DMS153 treated with DMSO at 0.1 percent for 48 hours (cell line): Measurements from ENCODE around the gene GLP1R.
"Not testable (repeated sequence)": the region's sequence is repeated elsewhere in the genome, so short reads cannot be mapped to it uniquely, and the experiment has no call there.

Source experiments
- DNase-seq: peaks from one replicate; lab custom pipeline; 2025; ENCODE audit not compliant: unreplicated experiment; lab: John Stamatoyannopoulos, UW

GLP1R gene

DNA sequence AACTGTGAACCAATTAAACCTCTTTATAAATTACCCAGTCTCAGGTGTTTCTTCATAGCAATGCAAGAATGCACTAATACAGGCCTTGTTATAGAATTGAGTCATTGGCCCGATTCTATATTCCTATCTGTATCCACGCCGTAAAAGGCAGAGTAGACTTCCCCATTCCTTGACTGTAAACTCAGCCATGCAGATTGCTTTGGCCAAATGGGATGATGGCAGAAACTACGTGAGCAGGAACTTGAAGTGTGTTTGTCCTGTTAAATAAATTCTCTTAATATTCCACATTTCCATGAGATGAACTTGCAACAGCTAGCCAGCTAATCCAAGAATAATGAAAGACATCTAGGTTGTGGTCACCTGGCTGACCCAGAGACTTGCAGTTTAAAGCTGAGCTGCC, 70.3 kb downstream of the GLP1R start:
- DNase-seq, result no peak

DNA sequence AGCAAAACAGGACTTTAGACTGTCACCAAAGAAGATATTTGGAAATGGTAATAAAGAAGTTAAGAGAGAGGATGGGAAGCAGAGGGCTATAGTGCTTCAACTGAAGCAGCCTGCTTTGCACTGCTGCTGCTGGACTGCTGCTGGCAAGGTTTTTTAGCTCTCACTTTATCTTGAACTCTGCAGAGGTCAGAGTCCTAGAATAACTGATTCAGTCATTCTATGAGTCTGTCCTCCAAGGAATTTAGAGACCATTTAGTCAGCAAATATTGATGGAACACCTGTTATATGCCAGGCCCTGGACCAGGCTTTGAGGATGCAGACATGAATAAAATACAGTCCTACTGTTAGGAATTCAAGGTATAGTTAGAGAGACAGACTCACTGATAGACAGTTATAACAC, 75.5 kb downstream of the GLP1R start:
- no peak for DNase-seq

DNA sequence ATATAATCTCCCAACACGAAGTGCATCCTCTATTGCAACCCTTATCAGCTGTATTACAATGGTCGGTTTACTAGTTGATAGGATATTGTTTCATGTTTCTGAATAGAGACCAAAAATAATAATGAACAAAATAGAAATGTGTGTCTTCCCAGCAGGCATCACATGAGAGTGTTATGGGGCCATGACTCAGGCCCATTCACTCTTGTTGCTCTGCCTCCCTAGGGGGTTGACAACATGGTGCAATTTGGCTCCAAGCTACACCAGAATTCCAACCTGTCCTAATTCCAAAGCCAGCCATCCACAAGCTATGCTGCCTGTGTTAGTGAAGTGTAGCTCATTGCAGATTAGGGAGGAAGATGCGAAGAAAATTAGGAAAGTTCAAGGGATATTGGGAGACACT, 79.5 kb downstream of the GLP1R start:
- no peak for DNase-seq

DNA sequence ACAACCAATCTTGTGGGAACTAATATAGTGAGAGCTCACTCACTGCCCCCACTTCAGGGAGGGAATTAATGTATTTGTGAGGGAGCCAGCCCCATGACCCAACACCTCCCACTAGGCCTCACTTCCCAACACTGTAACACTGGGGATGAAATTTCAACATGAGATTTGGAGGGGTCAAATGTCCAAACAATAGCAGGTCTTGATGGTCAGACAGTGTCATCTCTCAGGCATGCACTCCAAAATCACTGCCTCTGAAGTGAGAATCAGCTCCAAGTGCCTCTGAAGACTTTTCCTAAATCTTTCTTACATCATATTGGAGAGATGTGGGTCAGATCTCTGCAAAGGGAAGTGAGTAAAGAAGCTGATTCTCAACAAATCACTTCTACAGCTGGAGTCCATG, 80.3 kb downstream of the GLP1R start:
- no peak for DNase-seq

DNA sequence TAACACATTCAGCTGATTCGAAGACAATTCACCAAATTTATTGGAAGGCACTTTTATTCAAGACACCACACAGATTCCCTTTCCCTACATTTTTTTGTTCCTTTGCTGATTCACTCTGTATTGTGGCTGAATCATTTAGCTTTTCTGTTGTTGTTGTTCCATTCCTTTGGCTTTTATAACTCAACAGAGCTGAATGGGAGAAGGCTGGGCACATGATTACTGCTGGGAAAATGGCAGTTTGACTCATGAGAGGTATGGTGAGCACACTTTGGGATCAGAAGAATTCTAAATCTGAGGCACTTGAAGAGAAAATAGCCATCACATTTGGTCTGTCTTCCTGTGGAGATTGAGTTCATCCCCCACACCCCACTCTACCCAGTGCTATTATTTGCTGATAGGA, 82.1 kb downstream of the GLP1R start:
- DNase-seq, result no peak

DNA sequence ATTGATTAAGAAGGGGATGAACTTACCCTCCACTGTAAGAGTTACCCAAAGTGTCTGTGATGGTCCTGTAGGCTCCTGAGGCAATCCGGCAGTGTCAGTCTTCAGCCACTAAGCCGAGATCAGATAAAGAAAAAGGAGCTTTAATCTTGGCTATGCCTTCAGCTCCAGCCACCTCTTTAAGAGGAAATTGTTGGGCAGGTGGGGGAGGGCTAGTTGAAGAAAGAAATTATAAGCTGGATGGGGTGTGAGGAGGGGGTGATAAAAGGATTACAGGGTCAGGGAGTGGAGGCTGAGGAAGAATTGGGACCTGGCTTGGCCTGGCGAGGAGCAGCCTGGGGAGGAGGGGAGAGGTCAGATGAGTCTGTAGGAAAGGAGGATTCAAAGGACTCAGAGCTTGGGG, 86.2 kb downstream of the GLP1R start:
- DNase-seq, result not testable (repeated sequence)

DNA sequence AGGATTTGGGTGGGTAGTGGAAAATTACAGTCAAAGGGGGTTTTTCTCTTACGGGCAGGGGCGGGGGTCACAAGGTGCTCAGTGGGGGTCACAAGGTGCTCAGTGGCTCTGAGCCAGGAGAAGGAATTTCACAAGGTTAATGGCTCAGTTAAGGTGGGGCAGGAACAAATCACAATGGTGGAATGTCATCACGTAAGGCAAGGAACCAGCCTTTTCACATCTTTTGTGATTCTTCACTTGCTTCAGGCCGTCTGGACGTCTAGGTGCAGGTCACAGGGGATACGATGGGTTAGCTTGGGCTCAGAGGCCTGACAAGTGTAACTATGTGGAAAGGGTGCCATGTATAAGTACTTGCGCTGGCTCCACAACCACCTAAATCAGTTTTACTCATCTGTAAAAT, 87.6 kb downstream of the GLP1R start:
- DNase-seq, result not testable (repeated sequence)

DNA sequence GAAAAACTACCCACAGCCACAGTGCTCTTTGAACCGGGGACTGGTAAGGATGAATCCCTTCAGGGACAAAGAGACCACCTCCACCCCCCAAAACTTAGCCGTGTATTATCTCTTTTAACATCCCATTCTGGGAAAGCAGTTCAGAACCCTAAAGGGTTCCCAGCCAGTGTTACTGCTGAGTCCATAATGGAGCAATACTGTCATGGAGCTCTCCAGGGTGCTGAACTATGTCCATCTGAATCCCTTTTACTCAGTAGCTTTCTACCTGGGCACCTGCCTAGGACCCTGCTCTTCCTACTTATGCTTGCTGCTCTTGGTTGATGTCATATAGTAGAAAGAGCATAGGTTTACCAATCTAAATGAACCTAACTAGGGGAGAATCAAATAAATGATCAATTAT, 88.7 kb downstream of the GLP1R start:
- no peak for DNase-seq
